ENCODE data around the gene CTDSPL2. TPM values are rescaled to one million over a fixed set of nuclear protein-coding genes. Genes with fewer than 3 reads are reported as not detected.

The CTDSPL2 gene
- total RNA-seq, 2 experiments from 2014 or later = 79.9 to 85.4 TPM

Other genes starting within 250 kb of the CTDSPL2 start
- under 1 TPM; 0.42 to 0.56 TPM for gene FRMD5, start 232.4 kb upstream of the CTDSPL2 start, total RNA-seq
- 10 to 100 TPM; 28.7 to 29.2 TPM for gene GOLM2, start 138.9 kb upstream of the CTDSPL2 start, total RNA-seq
- 100 to 1,000 TPM; 187 to 194 TPM for gene EIF3J, start 109.5 kb downstream of the CTDSPL2 start, total RNA-seq
- gene SPG11, start 236.0 kb downstream of the CTDSPL2 start, total RNA-seq = 10 to 100 TPM; 47.6 to 51.5 TPM